Loucy (cell line): Measurements from ENCODE around the gene EBF3.
"Not testable (repeated sequence)": the region's sequence is repeated elsewhere in the genome, so short reads cannot be mapped to it uniquely, and the experiment has no call there.

Experiments used
- CTCF ChIP-seq: fragments of 200-600 bp; sonication (generic); conservative IDR thresholded peaks from 2 replicates; pipeline ENCODE4 v1.5.1; 2014; ENCODE audit warnings: mild to moderate bottlenecking, antibody characterized with exemption, low read length
- EZH2phosphoT487 ChIP-seq: fragments of 200-600 bp; IDR thresholded peaks from 2 replicates; pipeline ENCODE4 v1.6.1; 2018; ENCODE audit warnings: antibody characterized with exemption, mild to moderate bottlenecking, moderate library complexity, borderline replicate concordance

GRCh38 chr10:129920187-129920586 is 43.9 kb downstream of the EBF3 start:
- TF ChIP-seq CTCF, EZH2phosphoT487: not testable (repeated sequence)
